HEK293 (cell line): Measurements from ENCODE around the gene HS3ST5.

Experiments used
- BCL11A ChIP-seq: fragments of 450-650 bp; formaldehyde crosslinking; IDR thresholded peaks from 2 replicates; pipeline ENCODE4 v1.5.1; 2016; ENCODE audit warnings: low read depth, missing biosample characterization, missing genetic modification characterization
- KLF1 ChIP-seq: fragments of 450-650 bp; formaldehyde crosslinking; IDR thresholded peaks from 2 replicates; pipeline ENCODE4 v1.5.1; 2016; ENCODE audit warnings: missing biosample characterization, missing genetic modification characterization
- KLF7 ChIP-seq: fragments of 450-650 bp; formaldehyde crosslinking; IDR thresholded peaks from 2 replicates; pipeline ENCODE4 v1.5.1; 2016; ENCODE audit warnings: missing biosample characterization, missing genetic modification characterization, borderline replicate concordance
- ZBTB20 ChIP-seq: fragments of 450-650 bp; formaldehyde crosslinking; IDR thresholded peaks from 2 replicates; pipeline ENCODE4 v1.5.1; 2016; ENCODE audit warnings: missing biosample characterization, missing genetic modification characterization
- ZNF184 ChIP-seq: fragments of 450-650 bp; IDR thresholded peaks from 2 replicates; pipeline ENCODE4 v1.5.1; 2018; ENCODE audit warnings: missing biosample characterization, mild to moderate bottlenecking, missing genetic modification characterization
- TF ChIP-seq, protein P1 (sequence below): fragments of 450-650 bp; formaldehyde crosslinking; IDR thresholded peaks from 2 replicates; pipeline ENCODE4 v1.5.1; 2016; ENCODE audit warnings: missing biosample characterization, missing genetic modification characterization
- TF ChIP-seq, protein P2 (sequence below): fragments of 450-650 bp; formaldehyde crosslinking; IDR thresholded peaks from 2 replicates; pipeline ENCODE4 v1.5.1; 2016; ENCODE audit warnings: missing biosample characterization, missing genetic modification characterization
- TF ChIP-seq, protein P3 (sequence below): fragments of 450-650 bp; formaldehyde crosslinking; IDR thresholded peaks from 2 replicates; pipeline ENCODE4 v1.5.1; 2016; ENCODE audit warnings: missing biosample characterization, missing genetic modification characterization
- TF ChIP-seq, protein P4 (sequence below): fragments of 450-650 bp; formaldehyde crosslinking; IDR thresholded peaks from 2 replicates; pipeline ENCODE4 v1.5.1; 2016; ENCODE audit warnings: missing biosample characterization, missing genetic modification characterization

DNA sequence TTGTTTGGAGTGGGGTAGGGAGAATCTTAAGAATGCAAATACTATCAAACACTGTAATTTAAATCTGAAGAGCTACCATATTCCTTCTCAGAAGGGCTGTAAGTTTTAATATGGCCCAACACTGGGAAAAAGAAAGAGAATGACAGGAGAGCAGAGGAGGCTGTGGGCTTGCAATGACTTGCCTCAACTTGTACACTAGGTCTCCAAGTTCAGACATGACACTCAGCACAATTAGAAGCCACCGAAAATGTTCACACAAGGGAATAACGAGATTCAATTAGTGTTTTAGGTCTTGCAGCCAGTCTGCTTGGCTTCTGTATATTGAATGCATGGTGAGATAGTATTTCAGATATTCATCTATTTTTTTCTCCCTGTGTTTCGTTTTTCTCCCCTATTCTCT is 89.4 kb downstream of the HS3ST5 start:
- TF ChIP-seq, protein P1, sequence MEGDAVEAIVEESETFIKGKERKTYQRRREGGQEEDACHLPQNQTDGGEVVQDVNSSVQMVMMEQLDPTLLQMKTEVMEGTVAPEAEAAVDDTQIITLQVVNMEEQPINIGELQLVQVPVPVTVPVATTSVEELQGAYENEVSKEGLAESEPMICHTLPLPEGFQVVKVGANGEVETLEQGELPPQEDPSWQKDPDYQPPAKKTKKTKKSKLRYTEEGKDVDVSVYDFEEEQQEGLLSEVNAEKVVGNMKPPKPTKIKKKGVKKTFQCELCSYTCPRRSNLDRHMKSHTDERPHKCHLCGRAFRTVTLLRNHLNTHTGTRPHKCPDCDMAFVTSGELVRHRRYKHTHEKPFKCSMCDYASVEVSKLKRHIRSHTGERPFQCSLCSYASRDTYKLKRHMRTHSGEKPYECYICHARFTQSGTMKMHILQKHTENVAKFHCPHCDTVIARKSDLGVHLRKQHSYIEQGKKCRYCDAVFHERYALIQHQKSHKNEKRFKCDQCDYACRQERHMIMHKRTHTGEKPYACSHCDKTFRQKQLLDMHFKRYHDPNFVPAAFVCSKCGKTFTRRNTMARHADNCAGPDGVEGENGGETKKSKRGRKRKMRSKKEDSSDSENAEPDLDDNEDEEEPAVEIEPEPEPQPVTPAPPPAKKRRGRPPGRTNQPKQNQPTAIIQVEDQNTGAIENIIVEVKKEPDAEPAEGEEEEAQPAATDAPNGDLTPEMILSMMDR (tag by site-specific recombination): no peak
- no peak for TF ChIP-seq BCL11A (tag by site-specific recombination)
- TF ChIP-seq, protein P2, sequence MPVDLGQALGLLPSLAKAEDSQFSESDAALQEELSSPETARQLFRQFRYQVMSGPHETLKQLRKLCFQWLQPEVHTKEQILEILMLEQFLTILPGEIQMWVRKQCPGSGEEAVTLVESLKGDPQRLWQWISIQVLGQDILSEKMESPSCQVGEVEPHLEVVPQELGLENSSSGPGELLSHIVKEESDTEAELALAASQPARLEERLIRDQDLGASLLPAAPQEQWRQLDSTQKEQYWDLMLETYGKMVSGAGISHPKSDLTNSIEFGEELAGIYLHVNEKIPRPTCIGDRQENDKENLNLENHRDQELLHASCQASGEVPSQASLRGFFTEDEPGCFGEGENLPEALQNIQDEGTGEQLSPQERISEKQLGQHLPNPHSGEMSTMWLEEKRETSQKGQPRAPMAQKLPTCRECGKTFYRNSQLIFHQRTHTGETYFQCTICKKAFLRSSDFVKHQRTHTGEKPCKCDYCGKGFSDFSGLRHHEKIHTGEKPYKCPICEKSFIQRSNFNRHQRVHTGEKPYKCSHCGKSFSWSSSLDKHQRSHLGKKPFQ (tag by site-specific recombination): no peak
- TF ChIP-seq, protein P3, sequence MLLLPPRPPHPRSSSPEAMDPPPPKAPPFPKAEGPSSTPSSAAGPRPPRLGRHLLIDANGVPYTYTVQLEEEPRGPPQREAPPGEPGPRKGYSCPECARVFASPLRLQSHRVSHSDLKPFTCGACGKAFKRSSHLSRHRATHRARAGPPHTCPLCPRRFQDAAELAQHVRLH (tag by site-specific recombination): no peak
- TF ChIP-seq KLF1 (tag by site-specific recombination): no peak
- TF ChIP-seq KLF7 (tag by site-specific recombination): no peak
- TF ChIP-seq, protein P4, sequence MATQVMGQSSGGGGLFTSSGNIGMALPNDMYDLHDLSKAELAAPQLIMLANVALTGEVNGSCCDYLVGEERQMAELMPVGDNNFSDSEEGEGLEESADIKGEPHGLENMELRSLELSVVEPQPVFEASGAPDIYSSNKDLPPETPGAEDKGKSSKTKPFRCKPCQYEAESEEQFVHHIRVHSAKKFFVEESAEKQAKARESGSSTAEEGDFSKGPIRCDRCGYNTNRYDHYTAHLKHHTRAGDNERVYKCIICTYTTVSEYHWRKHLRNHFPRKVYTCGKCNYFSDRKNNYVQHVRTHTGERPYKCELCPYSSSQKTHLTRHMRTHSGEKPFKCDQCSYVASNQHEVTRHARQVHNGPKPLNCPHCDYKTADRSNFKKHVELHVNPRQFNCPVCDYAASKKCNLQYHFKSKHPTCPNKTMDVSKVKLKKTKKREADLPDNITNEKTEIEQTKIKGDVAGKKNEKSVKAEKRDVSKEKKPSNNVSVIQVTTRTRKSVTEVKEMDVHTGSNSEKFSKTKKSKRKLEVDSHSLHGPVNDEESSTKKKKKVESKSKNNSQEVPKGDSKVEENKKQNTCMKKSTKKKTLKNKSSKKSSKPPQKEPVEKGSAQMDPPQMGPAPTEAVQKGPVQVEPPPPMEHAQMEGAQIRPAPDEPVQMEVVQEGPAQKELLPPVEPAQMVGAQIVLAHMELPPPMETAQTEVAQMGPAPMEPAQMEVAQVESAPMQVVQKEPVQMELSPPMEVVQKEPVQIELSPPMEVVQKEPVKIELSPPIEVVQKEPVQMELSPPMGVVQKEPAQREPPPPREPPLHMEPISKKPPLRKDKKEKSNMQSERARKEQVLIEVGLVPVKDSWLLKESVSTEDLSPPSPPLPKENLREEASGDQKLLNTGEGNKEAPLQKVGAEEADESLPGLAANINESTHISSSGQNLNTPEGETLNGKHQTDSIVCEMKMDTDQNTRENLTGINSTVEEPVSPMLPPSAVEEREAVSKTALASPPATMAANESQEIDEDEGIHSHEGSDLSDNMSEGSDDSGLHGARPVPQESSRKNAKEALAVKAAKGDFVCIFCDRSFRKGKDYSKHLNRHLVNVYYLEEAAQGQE (tag by site-specific recombination): no peak
- no peak for TF ChIP-seq ZNF184 (tag by site-specific recombination)
- no peak for TF ChIP-seq ZBTB20 (tag by site-specific recombination)
